IPS-18c (cell line): ENCODE results near the gene CHRND.
A peak's percentile ranks its signal among the peaks of the same experiment; 100 is the strongest.
"Not testable (repeated sequence)": the region's sequence is repeated elsewhere in the genome, so short reads cannot be mapped to it uniquely, and the experiment has no call there.

Experiments used
- H3K4me3 ChIP-seq: 2 replicates; pipeline ENCODE4 v1.7.0; 2013; ENCODE audit warnings: low read depth, mild to moderate bottlenecking, low read length, moderate library complexity; ENCODE audit not compliant: insufficient read depth
- H3K9me3 ChIP-seq: one replicate; pipeline ENCODE4 v1.6.1; 2013; ENCODE audit warnings: mild to moderate bottlenecking, low read length, moderate library complexity; ENCODE audit not compliant: control insufficient read depth, insufficient read depth

Gene CHRND

GRCh38 chr2:232543928-232544631 is 18.1 kb downstream of the CHRND start:
- H3K9me3 ChIP-seq: no peaks in the 10 kb centered on the region
- no peak overlapping the region for H3K4me3 ChIP-seq

- no peaks in the 10 kb centered on the region for H3K9me3 ChIP-seq
- H3K4me3 ChIP-seq: no peak overlapping the region
These were observed 18.7 kb downstream of the CHRND start for GRCh38 chr2:232544674-232545073.

DNA sequence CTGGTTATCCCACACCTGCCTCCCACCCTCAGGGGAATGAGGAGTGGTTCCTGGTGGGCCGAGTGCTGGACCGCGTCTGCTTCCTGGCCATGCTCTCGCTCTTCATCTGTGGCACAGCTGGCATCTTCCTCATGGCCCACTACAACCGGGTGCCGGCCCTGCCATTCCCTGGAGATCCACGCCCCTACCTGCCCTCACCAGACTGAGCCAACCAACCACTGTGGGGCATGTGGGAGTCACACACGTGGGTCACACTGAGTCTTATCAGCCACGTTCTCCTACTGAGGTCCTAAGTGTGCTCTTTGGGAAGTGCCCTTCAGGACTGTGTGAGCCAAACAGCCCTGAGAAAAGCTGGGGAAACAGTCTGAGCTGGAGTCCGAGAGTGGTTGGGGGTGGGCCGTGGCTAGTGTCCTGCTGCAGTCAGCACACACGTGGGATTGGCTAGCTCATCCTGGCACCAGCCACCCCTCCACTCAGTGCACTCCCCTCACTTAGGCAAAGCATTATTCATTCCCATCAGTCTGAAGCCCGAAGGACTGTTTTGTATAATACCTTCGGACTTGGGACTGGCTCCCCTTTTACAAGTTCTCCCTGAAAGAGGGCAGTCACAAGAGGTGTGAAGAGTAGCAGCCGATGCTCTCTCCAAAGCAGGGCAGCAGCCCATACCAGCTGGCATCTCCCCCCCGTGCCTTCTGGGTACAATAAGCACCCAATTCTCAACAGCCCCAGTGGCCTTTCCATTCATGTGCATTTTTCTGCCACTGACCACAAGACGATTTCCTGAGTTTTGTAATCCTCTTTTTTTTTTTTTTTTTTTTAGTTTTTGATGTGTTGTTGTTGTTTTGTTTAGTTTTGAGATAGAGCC is 19.8 kb downstream of the CHRND start:
- no peaks in the 10 kb centered on the region for H3K9me3 ChIP-seq
- no peak overlapping the region for H3K4me3 ChIP-seq

GRCh38 chr2:232547991-232548390 is 22.0 kb downstream of the CHRND start:
- Histone ChIP-seq H3K9me3 (no peaks in the 10 kb centered on the region), H3K4me3 (no peak overlapping the region)

DNA sequence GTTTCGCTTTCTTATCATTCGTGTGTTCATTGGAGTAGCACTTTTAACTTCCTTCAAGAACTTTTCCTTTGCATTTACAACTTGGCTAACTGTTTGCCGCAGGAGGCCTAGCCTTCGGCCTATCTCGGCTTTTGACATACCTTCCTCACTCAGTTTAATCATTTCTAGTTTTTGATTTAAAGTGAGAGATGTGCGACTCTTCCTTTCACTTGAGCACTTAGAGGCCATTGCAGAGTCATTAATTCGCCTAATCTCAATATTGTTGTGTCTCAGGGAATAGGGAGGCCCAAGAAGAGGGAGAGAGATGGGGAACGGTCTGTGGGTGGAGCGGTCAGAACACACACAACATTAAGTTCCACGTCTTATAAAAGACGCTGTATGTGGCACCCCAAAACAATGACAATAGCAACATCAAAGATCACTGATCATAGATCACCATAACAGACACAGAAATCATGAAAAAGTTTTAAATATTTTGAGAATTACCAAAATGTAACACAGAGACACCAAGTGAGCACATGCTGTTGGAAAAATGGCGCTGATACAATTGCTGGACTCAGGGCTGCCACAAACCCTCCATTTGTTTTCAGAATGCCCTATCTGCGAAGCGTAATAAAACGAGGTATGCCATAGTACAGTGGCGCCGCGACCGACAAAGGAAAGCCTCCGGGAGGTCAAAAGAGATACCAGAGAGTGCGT is 23.8 kb downstream of the CHRND start:
- Histone ChIP-seq H3K9me3 (no peaks in the 10 kb centered on the region), H3K4me3 (peak overlapping the region; percentile 96)

GRCh38 chr2:232550354-232551249 is 24.6 kb downstream of the CHRND start, which contains the start of the genes EIF4E2 and TIGD1:
Gene EIF4E2, plus strand, starts transcription at chr2:232550689. Its CDS starts 36 bp downstream, at chr2:232550725.
Gene TIGD1, minus strand, starts transcription at chr2:232550557. Its CDS starts 675 bp downstream, at chr2:232549882.
- H3K4me3 ChIP-seq: peak within 1 kb of the TSS; percentile 96
- no peaks in the 10 kb centered on the region for H3K9me3 ChIP-seq

DNA sequence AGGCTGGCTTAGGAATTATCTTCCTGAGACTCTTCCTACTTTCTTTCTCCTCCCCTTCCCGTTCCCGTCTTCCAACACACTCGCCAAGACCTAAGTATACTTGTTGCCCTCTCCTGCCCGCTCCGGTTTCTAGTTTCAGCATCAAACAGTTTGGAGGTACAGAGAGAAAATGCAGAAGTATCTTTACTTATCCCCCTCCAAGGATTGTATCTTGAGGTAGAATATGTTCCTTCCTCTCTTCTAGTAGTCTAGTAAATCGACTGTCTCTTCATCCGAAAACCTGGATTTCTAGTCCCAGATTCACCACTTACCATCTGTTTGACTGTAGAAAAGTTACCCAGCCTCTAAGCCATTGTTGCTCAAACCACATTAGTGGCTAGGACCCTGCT is 25.3 kb downstream of the CHRND start:
- H3K9me3 ChIP-seq: no peaks in the 10 kb centered on the region
- H3K4me3 ChIP-seq: peak overlapping the region; percentile 96

DNA sequence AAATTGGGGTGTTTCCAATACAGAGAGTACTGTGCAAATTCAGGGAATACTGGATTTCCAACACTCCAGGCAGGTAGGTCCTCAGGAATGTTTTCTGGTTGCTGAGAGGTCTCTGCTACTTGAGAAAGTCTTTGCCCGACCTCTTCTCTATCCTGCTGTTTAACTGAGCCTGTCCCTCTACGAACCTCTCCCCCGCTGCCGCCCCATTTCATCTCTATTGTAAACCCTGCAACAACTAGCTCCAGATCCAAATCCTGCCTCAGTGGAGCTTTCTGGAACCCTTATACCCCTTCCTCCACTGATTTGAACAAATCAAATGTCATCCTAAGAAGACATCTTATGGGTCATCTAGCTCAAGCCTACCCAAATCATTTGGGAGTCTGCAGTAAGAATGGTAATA is 25.8 kb downstream of the CHRND start:
- Histone ChIP-seq H3K9me3 (no peaks in the 10 kb centered on the region), H3K4me3 (peak overlapping the region; percentile 96)

DNA sequence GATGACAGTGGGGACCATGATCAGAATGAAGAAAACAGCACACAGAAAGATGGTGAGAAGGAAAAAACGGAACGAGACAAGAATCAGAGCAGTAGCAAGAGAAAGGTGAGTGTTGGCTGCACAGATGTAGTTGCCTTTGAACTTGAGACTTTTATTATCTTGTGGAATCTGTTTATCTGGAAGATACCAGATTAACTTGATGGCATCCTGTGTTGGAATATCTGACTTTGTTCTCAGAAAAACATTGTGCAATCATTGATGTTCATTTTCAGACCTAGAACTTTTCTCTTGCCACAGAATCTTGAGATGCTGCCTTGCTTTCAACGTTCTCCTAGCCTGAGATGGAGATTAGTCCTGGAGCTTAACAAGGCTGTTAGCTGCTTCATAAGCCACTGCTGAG is 30.5 kb downstream of the CHRND start:
- no peaks in the 10 kb centered on the region for H3K9me3 ChIP-seq
- no peak overlapping the region for H3K4me3 ChIP-seq

GRCh38 chr2:232562515-232563151 is 36.7 kb downstream of the CHRND start:
- H3K9me3 ChIP-seq: no peaks in the 10 kb centered on the region

DNA sequence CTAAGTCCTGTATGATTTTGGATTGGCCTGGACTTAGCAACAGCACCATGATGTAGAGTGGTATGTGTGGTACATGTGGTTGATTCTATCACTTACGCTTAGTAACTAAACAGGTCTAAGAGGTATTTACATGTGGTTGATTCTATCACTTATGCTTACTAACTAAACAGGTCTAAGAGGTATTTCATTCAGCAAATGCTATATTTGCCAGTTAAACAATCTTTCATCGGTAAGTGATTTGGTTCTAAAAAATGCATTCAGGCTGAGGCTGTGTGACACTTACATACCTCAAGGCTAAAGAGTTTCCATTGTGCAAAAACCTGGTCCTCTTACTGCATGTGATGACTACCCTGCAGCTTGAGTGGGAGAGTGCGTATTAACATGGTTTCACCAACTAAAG is 37.6 kb downstream of the CHRND start:
- Histone ChIP-seq H3K4me3 (no peak overlapping the region), H3K9me3 (no peaks in the 10 kb centered on the region)

More at GRCh38 chr2:232562515-232563151, 36.7 kb downstream of the CHRND start:
- H3K4me3 ChIP-seq: no peak overlapping the region

DNA sequence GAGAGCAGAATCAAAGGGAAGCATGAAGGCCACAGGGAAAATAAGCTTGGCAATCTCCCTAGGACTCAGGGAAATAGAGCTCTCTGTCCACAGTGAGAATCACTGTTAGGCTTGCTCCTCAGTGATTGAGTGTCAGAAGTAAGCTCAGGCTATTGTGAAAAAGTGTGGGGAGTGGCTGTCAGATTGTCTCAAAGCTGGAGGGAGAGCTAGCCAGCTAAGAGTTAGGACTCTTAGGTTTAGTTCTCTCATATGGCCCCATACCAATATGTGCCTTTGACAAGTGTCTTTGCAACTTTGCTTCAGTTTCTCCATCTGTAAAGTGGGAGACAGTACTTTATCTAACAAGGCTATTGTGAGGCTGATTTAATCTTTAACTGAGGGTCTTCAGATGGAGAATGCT is 41.8 kb downstream of the CHRND start:
- Histone ChIP-seq H3K4me3 (no peak overlapping the region), H3K9me3 (no peaks in the 10 kb centered on the region)

DNA sequence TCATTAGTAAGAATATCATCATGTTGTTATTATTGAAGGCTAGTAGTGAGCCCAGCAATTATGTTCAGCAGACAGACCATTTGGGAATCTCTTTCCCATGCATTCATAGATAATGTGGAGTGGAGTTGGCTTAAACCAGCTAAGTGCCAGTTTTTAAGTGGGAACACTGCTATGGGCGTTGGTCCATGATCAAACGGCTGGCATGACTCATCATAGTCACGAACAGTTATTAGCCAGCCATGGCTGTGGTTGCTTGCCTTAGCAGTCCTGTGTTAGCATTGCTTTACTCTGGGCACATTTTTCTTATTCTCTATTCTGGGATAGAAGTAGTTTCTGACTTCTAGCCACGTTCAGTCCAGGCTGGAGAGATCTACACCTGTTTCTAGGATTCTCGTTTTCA is 42.2 kb downstream of the CHRND start:
- Histone ChIP-seq H3K4me3 (no peak overlapping the region), H3K9me3 (no peaks in the 10 kb centered on the region)

DNA sequence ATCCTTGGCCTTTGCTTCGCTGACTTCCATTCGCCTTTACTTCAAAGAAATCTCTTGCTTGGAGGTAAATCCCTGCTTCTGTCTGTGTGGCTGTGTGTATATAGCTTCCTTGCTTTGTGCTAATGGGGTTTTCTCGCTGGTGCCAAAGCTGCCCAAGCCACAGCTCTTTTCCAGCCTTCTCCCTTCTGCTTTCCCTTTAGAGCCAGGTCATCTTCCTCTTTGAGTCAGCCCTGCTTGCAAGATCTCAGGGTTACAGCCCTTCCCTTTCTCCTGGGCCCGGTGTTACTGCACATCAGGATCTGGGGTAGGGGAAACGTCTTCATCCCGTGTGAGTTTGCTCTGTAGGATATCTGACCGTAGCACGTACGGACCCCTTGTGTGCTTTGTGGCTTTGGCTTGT is 43.6 kb downstream of the CHRND start:
- H3K4me3 ChIP-seq: no peak overlapping the region
- H3K9me3 ChIP-seq: no peaks in the 10 kb centered on the region

GRCh38 chr2:232570481-232570880 is 44.5 kb downstream of the CHRND start:
- H3K4me3 ChIP-seq, H3K9me3 ChIP-seq: not testable (repeated sequence)

DNA sequence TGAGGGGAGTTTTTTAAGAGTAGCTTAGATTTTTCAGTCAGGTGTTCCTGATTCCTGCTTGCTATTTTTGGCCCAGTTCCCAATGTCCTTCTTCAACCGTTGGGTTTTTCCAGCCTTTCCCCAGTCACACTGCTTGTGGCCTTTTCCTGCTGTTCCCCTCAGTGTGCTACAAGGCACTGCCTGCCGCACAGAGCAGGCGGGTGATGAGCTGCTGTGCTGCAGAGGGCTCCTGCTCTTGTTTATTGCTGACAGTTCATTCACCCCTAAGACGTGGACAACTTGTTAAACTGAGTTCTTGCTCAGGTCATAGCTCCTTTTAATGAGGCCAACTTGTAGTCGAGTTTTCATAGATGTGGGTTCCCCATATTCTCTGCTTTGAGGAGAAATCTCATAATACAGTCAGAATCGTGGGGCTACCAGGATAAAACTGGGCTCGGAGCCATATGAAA is 45.1 kb downstream of the CHRND start:
- Histone ChIP-seq H3K9me3 (no peaks in the 10 kb centered on the region), H3K4me3 (no peak overlapping the region)
